ENCODE measurements around the gene CABCOCO1.
"Not testable (repeated sequence)": the region's sequence is repeated elsewhere in the genome, so short reads cannot be mapped to it uniquely, and the experiment has no call there.

CABCOCO1 gene

DNA sequence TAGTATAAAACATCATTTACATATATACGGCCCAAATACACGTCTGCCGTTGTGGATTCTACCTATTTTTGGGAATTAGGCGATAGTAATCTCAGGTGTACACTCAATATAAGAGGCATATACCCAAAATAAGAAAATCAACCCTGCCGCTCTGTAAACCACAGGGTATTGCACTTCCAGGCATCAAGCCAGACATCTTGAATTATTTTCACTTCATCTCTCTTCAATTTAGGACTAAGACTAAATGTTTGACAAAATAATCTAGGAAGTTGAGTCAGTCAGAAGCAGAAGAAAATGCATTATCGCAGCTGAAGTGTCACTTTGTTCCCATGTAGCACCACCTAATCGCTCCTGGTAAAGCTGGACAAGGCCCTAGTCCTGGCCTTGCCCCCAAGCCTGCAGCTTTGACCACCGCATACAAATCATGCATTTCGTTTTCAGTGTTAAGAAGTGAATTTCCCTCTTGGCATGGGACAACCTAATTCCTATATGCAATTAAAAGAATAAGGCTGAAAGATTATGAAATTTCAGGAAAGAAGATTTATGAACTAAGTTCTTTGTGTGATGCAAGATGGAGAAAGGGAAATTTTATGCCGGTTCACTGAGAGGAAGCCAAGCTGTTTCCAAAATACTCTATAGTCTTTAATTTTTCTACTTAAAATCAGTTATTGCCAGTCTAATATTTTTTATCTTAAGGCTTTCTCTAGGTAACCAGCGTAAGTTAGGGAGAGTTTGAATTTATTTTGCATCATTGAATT lies 26.0 kb downstream of the CABCOCO1 start:
- H3K36me3 ChIP-seq (ENCODE audit: insufficient read depth, low read length): no peaks in the 10 kb centered on the region
- no peaks in the 10 kb centered on the region for H3K9me3 ChIP-seq (ENCODE audit: low read length)
- H3K4me3 ChIP-seq (ENCODE audit: low read depth in 1 of 2, low read length in 2 of 2): no peak overlapping the region
- H3K9ac ChIP-seq (ENCODE audit: low read length): no peak overlapping the region
- no peaks in the 10 kb centered on the region for H3K27me3 ChIP-seq (ENCODE audit: control insufficient read depth in 1 of 2, insufficient read depth in 2 of 2, low read length in 2 of 2)
- no peak overlapping the region for H3K27ac ChIP-seq (ENCODE audit: low read depth, low read length)
- no peaks in the 10 kb centered on the region for H3K4me1 ChIP-seq (ENCODE audit: insufficient read depth, low read length)

DNA sequence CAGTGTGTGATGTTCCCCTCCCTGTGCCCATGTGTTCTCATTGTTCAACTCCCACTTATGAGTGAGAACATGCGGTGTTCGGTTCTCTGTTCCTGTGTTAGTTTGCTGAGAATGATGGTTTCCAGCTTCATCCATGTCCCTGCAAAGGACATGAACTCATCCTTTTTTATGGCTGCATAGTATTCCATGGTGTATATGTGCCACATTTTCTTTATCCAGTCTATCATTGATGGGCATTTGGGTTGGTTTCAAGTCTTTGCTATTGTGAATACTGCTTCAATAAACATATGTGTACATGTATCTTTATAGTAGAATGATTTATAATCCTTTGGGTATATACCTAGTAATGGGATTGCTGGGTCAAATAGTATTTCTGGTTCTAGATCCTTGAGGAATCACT lies 28.9 kb downstream of the CABCOCO1 start:
- not testable (repeated sequence) for H3K27me3 ChIP-seq (ENCODE audit: control insufficient read depth in 1 of 2, insufficient read depth in 2 of 2, low read length in 2 of 2); H3K9ac ChIP-seq (ENCODE audit: low read length); H3K9me3 ChIP-seq (ENCODE audit: low read length); H3K27ac ChIP-seq (ENCODE audit: low read depth, low read length); H3K4me3 ChIP-seq (ENCODE audit: low read depth in 1 of 2, low read length in 2 of 2); H3K4me1 ChIP-seq (ENCODE audit: insufficient read depth, low read length); H3K36me3 ChIP-seq (ENCODE audit: insufficient read depth, low read length)

DNA sequence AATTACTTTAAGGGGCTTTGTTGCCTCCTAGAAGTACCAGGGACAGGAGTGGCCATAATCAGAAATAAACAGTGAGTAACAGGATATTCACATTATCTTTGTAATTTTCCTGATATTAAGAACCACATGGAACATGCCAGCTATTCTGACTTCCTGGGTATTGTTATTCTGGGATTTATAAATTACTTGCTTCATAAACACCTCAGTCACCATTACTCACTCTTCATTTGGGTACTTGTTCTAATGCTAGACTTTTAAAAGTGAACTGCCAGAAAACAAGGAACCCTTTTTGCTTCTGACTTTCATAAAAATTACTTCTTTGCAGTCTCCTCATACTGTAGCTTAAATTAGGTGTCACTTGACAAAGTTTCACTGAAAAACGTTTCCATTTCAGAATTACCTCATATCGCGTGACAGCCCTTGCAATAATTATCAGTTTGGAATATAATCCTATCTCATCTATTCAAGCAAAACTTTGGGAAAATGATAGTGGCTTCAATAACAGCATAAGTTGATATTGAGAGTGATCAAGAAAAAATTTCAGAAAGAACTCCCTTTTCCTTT lies 29.8 kb downstream of the CABCOCO1 start:
- Histone ChIP-seq H3K4me1 (ENCODE audit: insufficient read depth, low read length) (no peaks in the 10 kb centered on the region), H3K36me3 (ENCODE audit: insufficient read depth, low read length) (no peaks in the 10 kb centered on the region), H3K27me3 (ENCODE audit: control insufficient read depth in 1 of 2, insufficient read depth in 2 of 2, low read length in 2 of 2) (no peaks in the 10 kb centered on the region), H3K4me3 (ENCODE audit: low read depth in 1 of 2, low read length in 2 of 2) (no peak overlapping the region), H3K9ac (ENCODE audit: low read length) (no peak overlapping the region), H3K27ac (ENCODE audit: low read depth, low read length) (no peak overlapping the region), H3K9me3 (ENCODE audit: low read length) (no peaks in the 10 kb centered on the region)

DNA sequence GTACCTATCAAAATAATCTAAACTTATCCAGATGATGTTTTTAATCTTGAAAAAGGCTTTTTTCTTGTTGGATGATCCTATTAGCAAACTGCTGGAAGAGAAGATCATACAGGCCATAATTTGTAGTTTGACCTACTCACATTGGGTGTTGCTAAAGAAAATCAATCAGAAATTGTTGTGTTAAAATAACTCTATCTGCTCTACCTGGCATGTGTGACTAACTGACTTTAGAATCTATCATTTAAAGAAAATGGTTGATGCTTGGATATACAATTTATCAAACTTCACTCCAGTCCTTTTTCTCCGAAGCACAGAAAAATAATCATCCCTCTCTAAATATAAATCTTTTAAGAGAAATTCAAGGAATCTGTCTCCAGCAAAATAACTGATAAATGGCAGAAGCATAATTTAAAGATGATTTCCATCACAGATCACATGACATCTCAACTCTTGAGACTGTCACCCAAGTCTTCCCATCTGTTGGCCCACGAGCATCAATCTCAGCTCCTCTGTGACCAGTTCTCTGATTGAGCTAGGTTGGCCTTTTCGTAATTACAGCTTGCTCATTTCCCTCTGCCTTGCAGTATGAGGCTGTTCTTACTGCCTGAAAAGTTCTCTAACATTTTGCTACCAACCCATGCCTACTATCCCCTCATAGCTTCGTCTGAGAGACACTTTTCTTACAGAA lies 36.4 kb downstream of the CABCOCO1 start:
- Histone ChIP-seq H3K9me3 (ENCODE audit: low read length) (no peaks in the 10 kb centered on the region), H3K9ac (ENCODE audit: low read length) (no peak overlapping the region), H3K4me3 (ENCODE audit: low read depth in 1 of 2, low read length in 2 of 2) (no peak overlapping the region), H3K27me3 (ENCODE audit: control insufficient read depth in 1 of 2, insufficient read depth in 2 of 2, low read length in 2 of 2) (no peaks in the 10 kb centered on the region), H3K4me1 (ENCODE audit: insufficient read depth, low read length) (no peaks in the 10 kb centered on the region), H3K36me3 (ENCODE audit: insufficient read depth, low read length) (no peaks in the 10 kb centered on the region), H3K27ac (ENCODE audit: low read depth, low read length) (no peak overlapping the region)

DNA sequence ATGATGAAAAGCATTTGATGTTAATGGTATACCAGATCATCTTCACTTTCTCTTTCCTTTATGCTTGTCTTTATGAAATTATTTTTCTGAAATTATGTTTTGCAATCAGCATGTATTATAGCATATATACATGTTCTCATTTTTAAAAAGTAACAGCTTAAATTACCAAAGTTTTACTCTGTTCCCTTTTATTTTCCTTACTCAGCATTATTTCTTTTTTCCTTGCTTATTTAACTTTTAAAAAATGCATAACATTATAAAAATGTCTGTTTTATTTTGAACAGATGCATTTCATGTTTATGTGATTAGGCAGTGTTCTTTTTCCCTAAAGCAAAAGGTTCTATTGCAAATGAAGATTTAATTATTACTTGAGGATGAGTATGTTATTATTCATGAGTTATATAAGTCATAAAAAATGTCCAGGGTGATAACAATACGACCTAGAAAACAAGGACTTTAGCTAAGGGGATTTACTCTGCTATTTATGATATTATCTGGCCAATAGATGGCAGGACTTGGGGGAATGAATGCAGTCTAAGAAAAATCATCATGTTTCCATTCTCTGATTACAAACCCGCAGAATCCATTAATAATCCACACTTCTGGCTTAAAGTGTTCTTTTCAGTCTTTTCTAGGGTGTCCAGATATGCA lies 38.5 kb downstream of the CABCOCO1 start:
- H3K27ac ChIP-seq (ENCODE audit: low read depth, low read length): no peak overlapping the region
- H3K36me3 ChIP-seq (ENCODE audit: insufficient read depth, low read length): no peaks in the 10 kb centered on the region
- H3K4me1 ChIP-seq (ENCODE audit: insufficient read depth, low read length): no peaks in the 10 kb centered on the region
- no peaks in the 10 kb centered on the region for H3K27me3 ChIP-seq (ENCODE audit: control insufficient read depth in 1 of 2, insufficient read depth in 2 of 2, low read length in 2 of 2)
- no peaks in the 10 kb centered on the region for H3K9me3 ChIP-seq (ENCODE audit: low read length)
- H3K9ac ChIP-seq (ENCODE audit: low read length): no peak overlapping the region
- no peak overlapping the region for H3K4me3 ChIP-seq (ENCODE audit: low read depth in 1 of 2, low read length in 2 of 2)

DNA sequence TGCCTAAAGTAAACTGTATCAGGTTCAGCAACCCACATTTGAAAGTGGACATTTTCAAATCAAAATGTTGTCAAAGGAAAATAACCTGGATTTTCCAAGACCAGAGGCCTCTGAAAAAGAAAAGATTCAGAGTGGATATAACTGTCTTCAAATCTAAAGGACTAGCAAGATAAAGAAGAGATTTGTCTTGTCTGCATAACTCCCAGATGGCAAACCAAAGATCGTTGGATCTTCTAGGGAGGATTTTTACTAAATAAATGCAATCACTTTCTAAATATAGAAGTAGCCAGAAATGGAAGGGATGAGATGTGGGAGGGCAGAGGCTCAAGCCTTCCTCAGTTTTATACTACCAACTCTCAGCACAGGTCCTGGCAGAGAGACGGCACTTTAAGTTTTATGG lies 39.0 kb downstream of the CABCOCO1 start:
- H3K36me3 ChIP-seq (ENCODE audit: insufficient read depth, low read length): no peaks in the 10 kb centered on the region
- H3K9ac ChIP-seq (ENCODE audit: low read length): no peak overlapping the region
- no peak overlapping the region for H3K27ac ChIP-seq (ENCODE audit: low read depth, low read length)
- no peak overlapping the region for H3K4me3 ChIP-seq (ENCODE audit: low read depth in 1 of 2, low read length in 2 of 2)
- H3K9me3 ChIP-seq (ENCODE audit: low read length): no peaks in the 10 kb centered on the region
- no peaks in the 10 kb centered on the region for H3K27me3 ChIP-seq (ENCODE audit: control insufficient read depth in 1 of 2, insufficient read depth in 2 of 2, low read length in 2 of 2)
- H3K4me1 ChIP-seq (ENCODE audit: insufficient read depth, low read length): no peaks in the 10 kb centered on the region

DNA sequence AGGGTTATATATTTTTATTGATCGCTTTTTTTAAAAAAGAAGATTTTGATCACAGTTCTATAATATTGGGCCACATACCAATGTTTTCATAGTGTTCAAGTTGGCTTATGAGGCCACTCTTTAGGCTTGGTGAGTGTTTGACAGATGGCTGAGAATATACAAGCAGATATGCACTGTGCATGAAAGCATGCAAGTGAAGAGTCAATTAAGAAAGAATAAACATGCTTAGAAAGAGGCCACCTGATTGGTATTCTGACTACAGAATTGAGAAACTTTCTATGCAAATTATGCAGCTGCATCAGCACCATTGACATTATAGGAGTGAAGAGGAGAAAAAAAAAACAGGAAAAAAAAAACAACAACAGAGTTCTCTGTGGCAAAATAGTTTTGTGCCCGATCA lies 39.9 kb downstream of the CABCOCO1 start:
- Histone ChIP-seq H3K4me3 (ENCODE audit: low read depth in 1 of 2, low read length in 2 of 2) (no peak overlapping the region), H3K9me3 (ENCODE audit: low read length) (no peaks in the 10 kb centered on the region), H3K4me1 (ENCODE audit: insufficient read depth, low read length) (no peaks in the 10 kb centered on the region), H3K27ac (ENCODE audit: low read depth, low read length) (no peak overlapping the region), H3K36me3 (ENCODE audit: insufficient read depth, low read length) (no peaks in the 10 kb centered on the region), H3K27me3 (ENCODE audit: control insufficient read depth in 1 of 2, insufficient read depth in 2 of 2, low read length in 2 of 2) (no peaks in the 10 kb centered on the region), H3K9ac (ENCODE audit: low read length) (no peak overlapping the region)

DNA sequence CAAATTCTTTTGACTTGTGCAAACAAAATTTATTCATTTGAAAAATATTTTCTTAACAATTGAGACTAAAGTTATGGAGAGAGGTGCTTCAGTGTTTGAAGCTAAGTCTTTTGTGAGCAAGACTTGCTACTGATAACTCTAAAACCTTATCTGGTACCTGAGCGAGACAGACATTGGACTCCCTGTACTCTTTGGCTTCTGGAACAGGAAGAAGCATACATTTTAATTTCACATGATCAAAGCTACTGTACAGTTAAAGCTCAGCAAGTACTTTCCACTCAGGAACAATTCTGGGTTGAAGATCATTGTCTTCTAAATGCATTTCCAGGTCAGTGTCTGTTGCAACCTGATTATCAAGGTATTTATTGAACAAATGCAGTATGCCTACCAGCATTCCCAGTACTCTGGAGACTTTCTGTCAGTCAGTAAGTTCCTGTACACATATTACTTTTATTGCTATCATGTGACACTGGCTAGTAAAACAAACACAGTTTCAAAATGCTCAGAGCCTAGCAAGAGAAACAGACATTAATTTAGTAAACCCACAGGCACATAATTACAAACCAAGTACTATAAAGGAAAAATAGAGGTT lies 42.4 kb downstream of the CABCOCO1 start:
- Histone ChIP-seq H3K9me3 (ENCODE audit: low read length) (no peaks in the 10 kb centered on the region), H3K27ac (ENCODE audit: low read depth, low read length) (no peak overlapping the region), H3K36me3 (ENCODE audit: insufficient read depth, low read length) (no peaks in the 10 kb centered on the region), H3K4me1 (ENCODE audit: insufficient read depth, low read length) (no peaks in the 10 kb centered on the region), H3K9ac (ENCODE audit: low read length) (no peak overlapping the region), H3K27me3 (ENCODE audit: control insufficient read depth in 1 of 2, insufficient read depth in 2 of 2, low read length in 2 of 2) (no peaks in the 10 kb centered on the region), H3K4me3 (ENCODE audit: low read depth in 1 of 2, low read length in 2 of 2) (no peak overlapping the region)

DNA sequence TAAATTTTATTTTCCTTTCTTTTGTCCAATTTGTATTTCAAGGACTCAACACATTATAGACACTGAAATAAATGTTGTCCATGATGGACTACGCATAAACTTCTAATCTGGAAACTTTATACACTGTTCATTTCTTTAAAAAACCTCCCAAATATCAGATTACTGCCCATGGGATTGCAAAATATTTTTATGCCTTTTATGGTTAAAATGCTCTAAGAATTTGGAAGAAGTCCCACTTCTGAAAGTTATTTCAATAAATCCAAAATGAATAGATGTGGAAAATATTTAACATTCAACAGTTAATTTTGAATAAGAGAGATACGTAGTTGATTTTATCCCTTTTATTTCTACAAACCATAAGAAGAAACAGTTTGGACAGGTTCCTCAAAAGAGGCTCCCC lies 46.1 kb downstream of the CABCOCO1 start:
- Histone ChIP-seq H3K4me1 (ENCODE audit: insufficient read depth, low read length) (no peaks in the 10 kb centered on the region), H3K27ac (ENCODE audit: low read depth, low read length) (no peak overlapping the region), H3K27me3 (ENCODE audit: control insufficient read depth in 1 of 2, insufficient read depth in 2 of 2, low read length in 2 of 2) (no peaks in the 10 kb centered on the region), H3K9me3 (ENCODE audit: low read length) (no peaks in the 10 kb centered on the region), H3K36me3 (ENCODE audit: insufficient read depth, low read length) (no peaks in the 10 kb centered on the region), H3K4me3 (ENCODE audit: low read depth in 1 of 2, low read length in 2 of 2) (no peak overlapping the region), H3K9ac (ENCODE audit: low read length) (no peak overlapping the region)

DNA sequence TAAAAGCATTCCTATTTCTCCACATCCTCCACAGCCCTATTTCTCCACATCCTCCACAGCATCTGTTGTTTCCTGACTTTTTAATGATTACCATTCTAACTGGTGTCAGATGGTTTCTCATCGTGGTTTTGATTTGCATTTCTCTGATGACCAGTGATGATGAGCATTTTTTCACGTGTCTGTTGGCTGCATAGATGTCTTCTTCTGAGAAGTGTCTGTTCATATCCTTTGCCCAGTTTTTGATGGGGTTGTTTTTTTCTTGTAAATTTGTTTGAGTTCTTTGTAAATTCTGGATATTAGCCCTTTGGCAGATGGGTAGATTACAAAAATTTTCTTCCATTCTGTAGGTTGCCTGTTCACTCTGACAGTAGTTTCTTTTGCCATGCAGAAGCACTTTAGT lies 49.4 kb downstream of the CABCOCO1 start:
- not testable (repeated sequence) for H3K36me3 ChIP-seq (ENCODE audit: insufficient read depth, low read length); H3K27ac ChIP-seq (ENCODE audit: low read depth, low read length); H3K4me1 ChIP-seq (ENCODE audit: insufficient read depth, low read length); H3K4me3 ChIP-seq (ENCODE audit: low read depth in 1 of 2, low read length in 2 of 2); H3K9ac ChIP-seq (ENCODE audit: low read length); H3K9me3 ChIP-seq (ENCODE audit: low read length); H3K27me3 ChIP-seq (ENCODE audit: control insufficient read depth in 1 of 2, insufficient read depth in 2 of 2, low read length in 2 of 2)

DNA sequence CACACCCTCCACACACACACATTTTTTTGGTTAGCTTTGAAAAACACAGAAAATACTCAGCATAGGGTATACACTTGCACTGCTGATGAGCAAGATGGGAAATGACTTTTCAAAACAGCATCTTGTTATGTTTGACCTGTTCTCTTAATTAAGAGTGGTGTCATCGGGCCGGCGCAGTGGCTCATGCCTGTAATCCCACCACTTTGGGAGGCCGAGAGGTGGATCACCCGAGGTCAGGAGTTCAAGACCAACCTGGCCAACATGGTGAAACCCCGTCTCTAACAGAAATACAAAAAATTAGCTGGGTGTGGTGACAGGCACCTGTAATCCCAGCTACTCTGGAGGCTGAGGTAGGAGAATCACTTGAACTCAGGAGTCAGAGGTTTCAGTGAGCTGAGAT lies 56.7 kb downstream of the CABCOCO1 start:
- H3K4me3 ChIP-seq (ENCODE audit: low read depth in 1 of 2, low read length in 2 of 2); H3K9me3 ChIP-seq (ENCODE audit: low read length); H3K9ac ChIP-seq (ENCODE audit: low read length); H3K27me3 ChIP-seq (ENCODE audit: control insufficient read depth in 1 of 2, insufficient read depth in 2 of 2, low read length in 2 of 2); H3K36me3 ChIP-seq (ENCODE audit: insufficient read depth, low read length); H3K27ac ChIP-seq (ENCODE audit: low read depth, low read length); H3K4me1 ChIP-seq (ENCODE audit: insufficient read depth, low read length): not testable (repeated sequence)
